ENCODE data around the gene TMEM74B.

Gene TMEM74B

GRCh38 chr20:1198751-1199150 lies 14.0 kb upstream of the TMEM74B start:
- ChIA-PET POLR2A (no interaction called here), CTCF (interaction anchor here (1.2 to 1.6 kb wide), 2 partner anchors 12 to 15 kb away, joined by 4 to 5 read pairs; no protein-coding TSS in a partner anchor)
- no peak for TF ChIP-seq CTCF (IDR thresholded peaks at IDR 0.05; ENCODE audit: control extremely low read depth, extremely low read depth, low read depth, missing control alignments)
- DNase-seq (ENCODE audit: extremely low spot score): no peak

GRCh38 chr20:1197801-1198200 lies 13.0 kb upstream of the TMEM74B start:
- no peak for TF ChIP-seq CTCF (IDR thresholded peaks at IDR 0.05; ENCODE audit: control extremely low read depth, extremely low read depth, low read depth, missing control alignments)
- POLR2A ChIA-PET: no interaction called here
- CTCF ChIA-PET: no interaction called here
- DNase-seq (ENCODE audit: extremely low spot score): no peak

GRCh38 chr20:1196634-1197033 lies 11.9 kb upstream of the TMEM74B start:
- ChIA-PET POLR2A (interaction anchor here (0.7 kb wide), 1 partner anchor 135 kb away, joined by 3 read pairs; no protein-coding TSS in a partner anchor), CTCF (interaction anchor here (1.3 to 1.6 kb wide), 2 partner anchors 18 to 382 kb away, joined by 3 read pairs; no protein-coding TSS in a partner anchor)
- TF ChIP-seq CTCF (IDR thresholded peaks at IDR 0.05; ENCODE audit: control extremely low read depth, extremely low read depth, low read depth, missing control alignments): no peak
- DNase-seq (ENCODE audit: extremely low spot score): no peak

GRCh38 chr20:1195226-1195625 lies 10.4 kb upstream of the TMEM74B start:
- CTCF ChIA-PET: no interaction called here
- POLR2A ChIA-PET: no interaction called here
- no peak for DNase-seq (ENCODE audit: extremely low spot score)

GRCh38 chr20:1191299-1191698 lies 6.5 kb upstream of the TMEM74B start:
- ChIA-PET POLR2A (no interaction called here), CTCF (interaction anchor here (0.8 to 1.2 kb wide), 5 partner anchors 14 to 375 kb away, joined by 3 read pairs; no protein-coding TSS in a partner anchor)
- DNase-seq (ENCODE audit: extremely low spot score): no peak
- TF ChIP-seq CTCF (IDR thresholded peaks at IDR 0.05; ENCODE audit: control extremely low read depth, extremely low read depth, low read depth, missing control alignments): no peak

More at GRCh38 chr20:1195226-1195625, 10.4 kb upstream of the TMEM74B start:
- no peak for TF ChIP-seq CTCF (IDR thresholded peaks at IDR 0.05; ENCODE audit: control extremely low read depth, extremely low read depth, low read depth, missing control alignments)

GRCh38 chr20:1190847-1191246 lies 6.1 kb upstream of the TMEM74B start:
- no peak for DNase-seq (ENCODE audit: extremely low spot score)
- ChIA-PET POLR2A (no interaction called here), CTCF (interaction anchor here (0.8 to 1.2 kb wide), 5 partner anchors 14 to 375 kb away, joined by 3 read pairs; no protein-coding TSS in a partner anchor)
- TF ChIP-seq CTCF (IDR thresholded peaks at IDR 0.05; ENCODE audit: control extremely low read depth, extremely low read depth, low read depth, missing control alignments): no peak
